GM23338 (cell line): ENCODE results near the gene MMP17.

ENCODE experiments used
- EZH2 ChIP-seq: fragments of 200-600 bp; sonication (generic); IDR thresholded peaks from one replicate; pipeline ENCODE4 v1.8.0; 2017; ENCODE audit warnings: antibody characterized with exemption, mild to moderate bottlenecking, low read depth; ENCODE audit not compliant: unreplicated experiment
- JUNB ChIP-seq: IDR thresholded peaks from one replicate; pipeline ENCODE4 v1.6.1; 2016; ENCODE audit warnings: antibody characterized with exemption; ENCODE audit not compliant: unreplicated experiment
- ZNF331 ChIP-seq: fragments of 250-450 bp; sonication (Bioruptor Pico); IDR thresholded peaks from 2 replicates; pipeline ENCODE4 v1.5.0; 2020; ENCODE audit warnings: low read depth, mild to moderate bottlenecking, moderate library complexity
- TF ChIP-seq, protein P1 (sequence below), 2 experiments: fragments of 200-600 bp in 1 of 2; sonication (generic) in 1 of 2; conservative IDR thresholded peaks; 2 replicates each; pipeline versions ENCODE4 v1.5.1 to v1.6.1; 2016 to 2017; ENCODE audit warnings: antibody characterized with exemption in 2 of 2, low read depth in 2 of 2, mild to moderate bottlenecking in 2 of 2, moderate library complexity in 1 of 2

DNA sequence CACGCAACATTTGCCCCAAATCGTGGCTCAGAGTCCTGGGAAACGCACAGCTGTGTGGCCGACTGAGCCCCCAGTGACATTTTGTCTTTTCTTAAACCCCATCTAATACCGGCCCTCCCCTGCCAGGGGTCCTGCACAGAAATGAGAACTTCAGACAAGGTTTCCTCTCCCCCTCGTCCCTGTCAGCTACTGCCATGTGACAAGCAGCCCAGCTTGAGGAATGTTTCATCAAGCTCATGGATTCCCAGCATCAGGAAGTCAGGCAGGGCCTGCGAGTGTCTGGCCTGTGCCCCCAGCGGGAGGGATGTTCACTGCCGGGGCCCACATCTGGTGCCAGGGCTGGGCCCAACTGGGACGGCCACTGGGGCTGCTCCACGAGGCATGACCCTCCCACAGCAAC lies 15.9 kb downstream of the MMP17 start:
- TF ChIP-seq, protein P1, sequence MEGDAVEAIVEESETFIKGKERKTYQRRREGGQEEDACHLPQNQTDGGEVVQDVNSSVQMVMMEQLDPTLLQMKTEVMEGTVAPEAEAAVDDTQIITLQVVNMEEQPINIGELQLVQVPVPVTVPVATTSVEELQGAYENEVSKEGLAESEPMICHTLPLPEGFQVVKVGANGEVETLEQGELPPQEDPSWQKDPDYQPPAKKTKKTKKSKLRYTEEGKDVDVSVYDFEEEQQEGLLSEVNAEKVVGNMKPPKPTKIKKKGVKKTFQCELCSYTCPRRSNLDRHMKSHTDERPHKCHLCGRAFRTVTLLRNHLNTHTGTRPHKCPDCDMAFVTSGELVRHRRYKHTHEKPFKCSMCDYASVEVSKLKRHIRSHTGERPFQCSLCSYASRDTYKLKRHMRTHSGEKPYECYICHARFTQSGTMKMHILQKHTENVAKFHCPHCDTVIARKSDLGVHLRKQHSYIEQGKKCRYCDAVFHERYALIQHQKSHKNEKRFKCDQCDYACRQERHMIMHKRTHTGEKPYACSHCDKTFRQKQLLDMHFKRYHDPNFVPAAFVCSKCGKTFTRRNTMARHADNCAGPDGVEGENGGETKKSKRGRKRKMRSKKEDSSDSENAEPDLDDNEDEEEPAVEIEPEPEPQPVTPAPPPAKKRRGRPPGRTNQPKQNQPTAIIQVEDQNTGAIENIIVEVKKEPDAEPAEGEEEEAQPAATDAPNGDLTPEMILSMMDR (conservative IDR thresholded peaks at IDR 0.05; ENCODE audit: low read depth in 2 of 2), result no peak
- TF ChIP-seq ZNF331 (CRISPR knock-in tag) (no peak), EZH2 (no peak), JUNB (no peak)
